HepG2 (cell line): ENCODE data around the gene DCK. TPM values are rescaled to one million over a fixed set of nuclear protein-coding genes. Genes with fewer than 3 reads are reported as not detected.

Experiments
- ATAC-seq: fragments of 200-7000 bp; cut with Tn5 transposase; 3 replicates; pipeline ENCODE4 v1.9.1; 2020; ENCODE audit warnings: mild to moderate bottlenecking, moderate library complexity
- BruUV-seq: library from RNA; stranded (reverse); fragments of 400-500 nt; replicated peaks from 2 replicates; lab custom pipeline; 2021; lab: Mats Ljungman, UMichigan
- CTCF ChIA-PET: fragments of 300-600 bp; formaldehyde crosslinking; extraction: SDS; loops from one replicate; lab custom pipeline; 2021; ENCODE audit warnings: low total read pairs, inconsistent platforms, low intra/inter-chr PET ratio; lab: Yijun Ruan, JAX
- POLR2A ChIA-PET: fragments of 350-600 bp; sonication (Branson Sonifier 250); formaldehyde crosslinking; loops from one replicate; lab custom pipeline; 2020; ENCODE audit warnings: antibody characterized with exemption, inconsistent platforms; lab: Yijun Ruan, JAX
- DNase-seq: peaks from one replicate; pipeline ENCODE4 v3.0.0-alpha.2; 2015; ENCODE audit warnings: low spot score
- FAIRE-seq: peaks from 3 replicates; lab custom pipeline; 2011; peaks lifted over from hg19 to GRCh38; lab: Jason Lieb, UNC
- H2AFZ ChIP-seq: one replicate; pipeline ENCODE4 v1.6.1; 2011; ENCODE audit warnings: low read length, inconsistent platforms
- H3K27ac ChIP-seq: fragments of 300-600 bp; 3 replicates; pipeline ENCODE4 v1.8.0; 2011; ENCODE audit warnings: mixed run types, mild to moderate bottlenecking, mixed read lengths, low read length, inconsistent platforms; ENCODE audit not compliant: insufficient read depth; ENCODE audit errors: extremely low read length
- H3K27me3 ChIP-seq, 2 experiments: fragments of 200-600 bp in 1 of 2; 2 replicates in 1 of 2; 3 replicates in 1 of 2; pipeline versions ENCODE4 v1.6.0 to v1.8.0; 2011; ENCODE audit warnings: low read length in 2 of 2, mild to moderate bottlenecking in 2 of 2, moderate library complexity in 2 of 2, inconsistent platforms in 1 of 2; ENCODE audit not compliant: insufficient read depth in 2 of 2, control insufficient read depth in 1 of 2
- H3K36me3 ChIP-seq, 2 experiments: fragments of 200-600 bp in 1 of 2; replicated peaks in 1 of 2; 2 replicates in 1 of 2; 3 replicates in 1 of 2; pipeline versions ENCODE4 v1.5.1 to v1.8.0; 2011; ENCODE audit warnings: low read length in 2 of 2, inconsistent platforms in 1 of 2; ENCODE audit not compliant: insufficient read depth in 2 of 2, control insufficient read depth in 1 of 2
- H3K4me1 ChIP-seq: 2 replicates; pipeline ENCODE4 v1.5.1; 2012; ENCODE audit warnings: low read length, inconsistent platforms; ENCODE audit not compliant: insufficient read depth
- H3K4me2 ChIP-seq: 2 replicates; pipeline ENCODE4 v1.6.0; 2011; ENCODE audit warnings: low read depth, low read length, inconsistent platforms
- H3K4me3 ChIP-seq, 3 experiments: fragments of 200-600 bp in 1 of 3; sonication (generic), shearing (Covaris generic) in 1 of 3; replicated peaks in 1 of 3; 2 replicates each; pipeline ENCODE4 v1.5.1; 2011 to 2016; ENCODE audit warnings: low read length in 3 of 3, inconsistent platforms in 2 of 3, low read depth in 2 of 3, mild to moderate bottlenecking in 2 of 3, control low read depth in 1 of 3, mixed read lengths in 1 of 3; ENCODE audit not compliant: insufficient read depth in 1 of 3
- H3K79me2 ChIP-seq: one replicate; pipeline ENCODE4 v1.6.1; 2011; ENCODE audit warnings: low read length, inconsistent platforms; ENCODE audit not compliant: insufficient read depth
- H3K9ac ChIP-seq: 2 replicates; pipeline ENCODE4 v1.6.0; 2011; ENCODE audit warnings: mild to moderate bottlenecking, low read depth, low read length, inconsistent platforms; ENCODE audit not compliant: insufficient read depth
- H3K9me3 ChIP-seq: 2 replicates; pipeline ENCODE4 v1.5.1; 2012; ENCODE audit warnings: mild to moderate bottlenecking, low read length
- H4K20me1 ChIP-seq: 2 replicates; pipeline ENCODE4 v1.6.0; 2011; ENCODE audit warnings: inconsistent platforms, mild to moderate bottlenecking, low read length, moderate library complexity; ENCODE audit not compliant: insufficient read depth
- ARNT ChIP-seq: fragments of 450-650 bp; IDR thresholded peaks from 2 replicates; pipeline ENCODE4 v1.6.1; 2017
- PATZ1 ChIP-seq: sonication (generic); formaldehyde crosslinking; IDR thresholded peaks from 2 replicates; pipeline ENCODE4 v1.4.0; 2020; ENCODE audit warnings: missing genetic modification reagents
- RBM22 ChIP-seq: fragments of 200-400 bp; formaldehyde crosslinking; optimal IDR thresholded peaks from 2 replicates; pipeline ENCODE3; 2017; ENCODE audit warnings: mild to moderate bottlenecking, low read length, moderate library complexity
- SAP130 ChIP-seq: IDR thresholded peaks from 2 replicates; pipeline ENCODE4 v1.6.1; 2016; ENCODE audit warnings: low read depth
- TAF1 ChIP-seq: sonication (generic); formaldehyde crosslinking; IDR thresholded peaks from 2 replicates; pipeline ENCODE4 v1.4.0; 2020; ENCODE audit warnings: missing genetic modification reagents
- ZNF343 ChIP-seq: sonication (generic); formaldehyde crosslinking; IDR thresholded peaks from 2 replicates; pipeline ENCODE4 v1.4.0; 2020; ENCODE audit warnings: mild to moderate bottlenecking, missing genetic modification reagents
- ZNF883 ChIP-seq: sonication (generic); formaldehyde crosslinking; IDR thresholded peaks from 2 replicates; pipeline ENCODE4 v1.5.1; 2020; ENCODE audit warnings: mild to moderate bottlenecking, missing genetic modification reagents; ENCODE audit errors: not compliant biosample characterization
- WGBS: methylation state at CpG from one replicate; pipeline ENCODE4 v1.1.6; 2017; ENCODE audit warnings: low lambda C conversion rate; 5-methylcytosine and 5-hydroxymethylcytosine counted together
- in situ Hi-C: cut with HindIII; loops from 2 replicates; pipeline ENCODE4 v1.10.0; 2017; ENCODE audit warnings: low pct_unique_long_range_greater_than_20kb; ENCODE audit not compliant: extremely low pct_ligation_motif_present
- intact Hi-C: fragments of 100-400 bp; cut with micrococcal nuclease; formaldehyde crosslinking; loops from one replicate; pipeline ENCODE4 v1.10.0; 2022; ENCODE audit not compliant: unreplicated experiment
- polyA plus RNA-seq, 8 experiments: library from polyadenylated mRNA; depleted of rRNA in 3 of 8; stranded (reverse) in 7 of 8; unstranded in 1 of 8; fragments of >200 nt; fragmentation: Illumina TruSeq in 4 of 8; extraction: Trizol in 4 of 8; gene quantifications; 2 replicates each; pipeline versions ENCODE4 v1.2.1 to v1.2.3, GENCODE V29; 2011 to 2016; ENCODE audit warnings: low read depth in 4 of 8, missing spikeins in 1 of 8, mixed read lengths in 1 of 8; ENCODE audit not compliant: insufficient read depth in 1 of 8
- total RNA-seq, 5 experiments: library from RNA; depleted of rRNA; stranded (reverse); fragments of >200 nt; fragmentation: Illumina TruSeq; extraction: Trizol; gene quantifications; 2 replicates each; pipeline ENCODE4 v1.2.3, GENCODE V29; 2016; ENCODE audit warnings: low read depth in 1 of 5

The DCK gene
- total and polyA plus RNA-seq, 2 of the 13 experiments (the other 11 are each of a cell fraction or from before 2014, with no cell fraction given), result 5.7 to 21.8 TPM

GRCh38 chr4:71006203-71006907 is 12.9 kb downstream of the DCK start:
- ATAC-seq (no peak), DNase-seq (no peak)
- H3K9me3 ChIP-seq, result no peaks in the 10 kb centered on the region
- in situ Hi-C loops, result loop anchor here (25.0 kb wide), 1 partner anchor 344 kb away; the partner anchor contains the start of gene JCHAIN
- H2AFZ ChIP-seq, result no peak overlapping the region
- intact Hi-C loops, result no loop called here
- POLR2A ChIA-PET, result no interaction called here
- H4K20me1 ChIP-seq, result no peaks in the 10 kb centered on the region
- no peak overlapping the region for H3K4me2 ChIP-seq
- H3K36me3 ChIP-seq, result no peaks in the 10 kb centered on the region
- no peak for TF ChIP-seq SAP130
- TF ChIP-seq, all 625 proteins: peak for 0
- 94% methylated on average over 6 of the region's 6 CpGs for WGBS
- Histone ChIP-seq H3K4me3 (no peak overlapping the region), H3K27me3 (no peaks in the 10 kb centered on the region), H3K27ac (no peak overlapping the region), H3K79me2 (peaks cover 21% of the 10 kb centered on the region), H3K4me1 (no peaks in the 10 kb centered on the region), H3K9ac (no peak overlapping the region)
- FAIRE-seq, result no peak
- CTCF ChIA-PET, result no interaction called here
- no TSS peak for BruUV-seq

- H3K9me3 ChIP-seq, result no peaks in the 10 kb centered on the region
- no peaks in the 10 kb centered on the region for H3K36me3 ChIP-seq
- H4K20me1 ChIP-seq, result no peaks in the 10 kb centered on the region
- FAIRE-seq, result no peak
- no peak overlapping the region for H2AFZ ChIP-seq
- peaks cover 13% of the 10 kb centered on the region for H3K79me2 ChIP-seq
- DNase-seq, result no peak
- WGBS, result 100% methylated on average over 2 of the region's 2 CpGs
- no peaks in the 10 kb centered on the region for H3K27me3 ChIP-seq
- H3K9ac ChIP-seq, result no peak overlapping the region
- no peak overlapping the region for H3K4me3 ChIP-seq
- no peak for ATAC-seq
- CTCF ChIA-PET, result no interaction called here
- POLR2A ChIA-PET, result no interaction called here
- in situ Hi-C loops, result loop anchor here (25.0 kb wide), 1 partner anchor 346 kb away; the partner anchor contains the start of gene JCHAIN
- no TSS peak for BruUV-seq
- TF ChIP-seq ZNF883 (CRISPR knock-in tag) (no peak), PATZ1 (CRISPR knock-in tag) (no peak), TAF1 (CRISPR knock-in tag) (no peak), ZNF343 (CRISPR knock-in tag) (no peak), RBM22 (no peak), ARNT (no peak)
- intact Hi-C loops, result loop anchor here (1.0 kb wide), 1 partner anchor 128 kb away; no protein-coding TSS in a partner anchor
- no peak overlapping the region for H3K27ac ChIP-seq
- H3K4me1 ChIP-seq, result no peaks in the 10 kb centered on the region
- H3K4me2 ChIP-seq, result no peak overlapping the region
Observed at GRCh38 chr4:71008196-71008595, 14.7 kb downstream of the DCK start.
